A172 (cell line): Measurements from ENCODE around the gene STK33. TPM values are rescaled to one million over a fixed set of nuclear protein-coding genes. Genes with fewer than 3 reads are reported as not detected.

Experiments
- DNase-seq: peaks from one replicate; pipeline ENCODE4 v3.0.0-alpha.2; 2015; ENCODE audit warnings: low spot score
- total RNA-seq: library from RNA; depleted of rRNA; stranded (reverse); fragments of >200 nt; shearing (Covaris generic); gene quantifications from 2 replicates; pipeline ENCODE4 v1.2.3, GENCODE V29; 2014

The STK33 gene
- total RNA-seq, 1 experiment from 2014 or later = 31.3 TPM

DNA sequence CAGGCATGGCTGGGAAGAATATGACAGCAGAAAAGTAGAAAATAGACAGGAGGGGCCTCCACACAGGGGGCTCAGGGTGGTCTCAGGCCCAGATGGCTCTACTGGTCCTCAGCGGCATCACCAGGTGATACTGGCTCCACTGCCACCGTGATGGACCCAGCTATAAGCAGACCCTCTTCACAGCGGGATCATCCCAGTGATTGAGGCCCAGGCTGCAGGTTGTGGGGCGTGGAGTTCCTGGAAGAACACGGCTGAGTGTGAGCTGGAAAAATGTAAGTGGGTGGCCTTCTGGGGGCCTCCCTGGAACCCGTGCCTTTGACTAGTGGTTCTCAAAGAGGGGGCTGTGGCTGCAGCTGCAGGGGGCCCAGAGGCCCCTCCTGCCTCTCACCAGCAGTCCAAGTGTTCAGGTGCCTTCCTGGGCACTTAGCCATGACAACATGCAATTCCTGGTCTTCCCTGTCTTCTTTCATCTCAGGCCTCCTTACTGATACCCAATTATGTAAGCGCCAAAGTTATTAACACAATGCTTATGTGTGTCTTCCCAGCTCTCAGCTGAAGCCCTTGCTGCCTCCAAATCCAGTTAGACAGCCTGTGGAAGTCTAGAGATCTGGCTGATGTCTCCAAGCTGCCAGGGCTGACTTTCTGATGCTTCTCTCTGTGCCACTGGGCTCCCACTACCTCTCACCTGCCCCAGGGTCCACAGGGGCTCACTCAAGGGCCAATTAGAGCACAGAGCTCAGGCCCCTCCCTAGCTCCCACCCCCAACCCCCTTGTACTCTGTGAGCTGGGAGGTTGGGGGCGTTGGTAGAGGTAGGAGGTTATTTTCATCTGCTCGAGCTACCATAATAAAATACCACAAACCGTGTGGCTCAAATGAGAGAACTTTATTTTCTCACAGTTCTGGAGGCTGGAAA is 220.3 kb downstream of the STK33 start:
- no peak for DNase-seq

GRCh38 chr11:8372641-8373381 is 221.2 kb downstream of the STK33 start:
- DNase-seq = no peak

GRCh38 chr11:8371516-8371884 is 222.5 kb downstream of the STK33 start:
- DNase-seq = no peak

GRCh38 chr11:8370812-8371515 is 223.1 kb downstream of the STK33 start:
- DNase-seq = no peak

GRCh38 chr11:8369592-8370205 is 224.3 kb downstream of the STK33 start:
- DNase-seq = no peak

DNA sequence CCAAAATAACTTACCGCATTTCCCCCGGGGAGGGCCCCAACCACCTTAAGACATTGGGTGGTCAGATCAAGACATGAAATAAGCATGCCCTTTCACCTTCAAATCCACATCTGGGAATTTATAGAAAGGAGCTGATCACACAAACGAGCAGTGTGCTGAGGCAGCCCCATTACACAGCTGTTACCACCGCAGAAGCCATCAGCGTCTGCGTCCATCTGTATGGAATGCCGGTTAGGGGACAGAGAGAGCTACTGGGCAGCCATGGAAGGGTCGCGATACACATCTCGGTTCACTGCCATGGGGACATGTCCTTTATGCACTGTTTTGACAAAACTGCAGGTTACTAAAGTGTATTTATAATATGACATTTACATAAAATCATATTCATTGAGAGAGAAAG is 225.3 kb downstream of the STK33 start:
- DNase-seq = no peak

DNA sequence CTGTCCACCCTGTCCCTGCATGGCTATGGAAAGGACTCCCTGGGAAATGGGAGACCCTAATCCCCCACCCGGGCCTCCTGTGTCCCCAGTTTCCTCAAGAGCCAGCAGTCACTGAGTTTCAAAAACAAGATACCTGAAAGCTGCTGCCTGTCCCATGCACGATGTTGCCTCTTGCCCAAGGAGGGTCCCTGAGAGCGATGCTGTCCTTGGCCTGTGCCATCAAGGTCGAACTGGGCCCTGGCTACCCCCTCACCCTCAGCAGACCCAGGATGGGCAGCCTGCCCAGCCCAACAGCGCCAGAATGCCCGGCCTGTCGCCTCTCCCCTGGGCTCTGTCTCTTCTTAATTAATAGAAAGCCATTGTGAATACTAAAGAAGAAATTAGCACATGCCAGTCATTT is 225.8 kb downstream of the STK33 start:
- no peak for DNase-seq

DNA sequence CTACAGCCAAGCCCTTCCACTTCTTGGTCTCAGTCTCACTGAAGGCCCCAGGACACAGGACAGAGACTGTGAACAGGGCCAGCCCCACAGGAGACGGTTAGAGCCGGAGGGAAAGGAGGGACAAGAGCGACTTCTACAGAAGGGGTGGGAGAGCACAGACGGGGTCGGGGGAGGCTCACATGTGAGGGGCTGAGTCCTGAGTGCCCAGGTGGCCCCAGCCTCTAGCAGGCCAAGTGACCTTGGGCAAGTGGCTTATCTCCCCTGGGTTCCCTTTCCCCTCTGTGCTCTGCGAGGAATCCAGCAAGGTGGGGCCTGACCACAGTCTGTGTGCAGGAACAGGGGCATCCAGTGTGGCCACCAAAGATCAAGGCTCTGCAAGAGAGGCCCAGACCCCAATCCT is 227.7 kb downstream of the STK33 start:
- no peak for DNase-seq

DNA sequence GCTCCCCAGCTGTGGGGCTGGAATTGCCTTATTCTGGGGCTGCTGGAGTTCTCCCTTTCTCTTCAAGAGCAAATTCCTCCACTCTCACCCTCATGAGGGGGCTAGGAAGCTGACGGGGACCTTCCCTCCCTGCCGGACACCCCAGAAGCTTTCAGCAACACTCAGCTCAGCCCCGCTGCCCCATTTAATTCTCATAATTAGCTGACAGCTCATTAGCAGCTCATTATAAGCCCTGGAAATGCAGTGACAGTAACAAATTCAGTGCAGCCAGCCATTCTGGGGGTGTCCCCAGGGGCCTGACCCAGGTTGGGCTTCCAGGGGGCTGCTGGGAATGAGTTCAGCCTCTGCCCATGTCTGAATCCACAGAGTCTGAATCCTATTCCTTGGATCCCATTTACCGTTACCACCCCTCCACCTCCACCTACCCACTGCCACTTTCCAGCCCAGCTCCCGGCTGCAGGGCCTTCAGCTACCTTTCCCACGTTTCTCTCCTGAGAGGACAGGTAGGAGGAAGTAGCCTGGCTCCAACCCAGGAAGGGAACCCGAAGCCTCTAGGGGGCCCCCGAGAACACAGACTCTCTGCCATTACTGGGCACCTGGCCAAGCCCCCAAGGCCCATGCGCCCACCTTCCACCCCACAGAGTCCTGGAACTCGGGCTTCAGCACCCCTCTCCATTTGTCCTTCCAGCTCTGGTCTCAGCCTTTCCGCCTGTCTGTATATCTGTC is 228.6 kb downstream of the STK33 start:
- DNase-seq = no peak

DNA sequence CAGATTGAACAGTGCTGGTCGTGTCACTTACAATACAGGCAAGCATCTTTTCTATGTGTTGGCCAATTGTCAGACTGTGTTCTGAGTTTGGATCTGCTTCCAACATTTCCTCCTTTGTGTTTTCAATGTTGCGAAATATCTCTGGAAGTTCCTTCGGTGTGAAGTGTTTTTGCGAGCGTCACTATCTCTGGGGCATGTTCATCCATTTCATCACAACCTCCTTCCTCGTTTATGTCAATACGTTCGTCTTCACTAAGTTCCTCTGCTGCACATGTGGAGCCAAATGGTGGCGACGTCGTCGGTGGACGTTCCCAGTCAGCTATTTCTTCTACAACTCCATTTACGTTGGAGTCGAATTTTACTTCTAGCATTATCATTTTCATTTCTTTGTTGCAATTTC is 230.1 kb downstream of the STK33 start:
- no peak for DNase-seq

GRCh38 chr11:8362899-8363298 is 231.1 kb downstream of the STK33 start:
- no peak for DNase-seq

DNA sequence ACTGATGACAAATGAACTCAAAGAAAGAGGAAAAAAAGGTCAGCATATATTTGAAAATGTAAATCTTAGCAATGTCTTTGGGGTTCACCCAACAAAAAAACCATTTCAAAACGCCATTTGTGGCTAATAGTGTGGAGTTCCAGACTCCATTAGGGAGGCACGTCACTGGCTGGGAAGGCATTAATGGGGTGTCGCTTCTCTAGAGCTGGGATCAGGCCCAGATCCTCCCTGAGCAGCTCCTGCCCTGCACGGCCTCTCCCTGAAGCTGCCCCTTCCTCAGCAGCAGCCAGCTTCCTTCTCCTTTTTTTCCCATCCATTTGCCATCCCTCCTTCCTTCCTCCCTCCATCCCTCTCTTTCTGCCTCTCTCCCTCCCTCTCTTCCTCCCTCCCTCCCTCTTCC is 231.5 kb downstream of the STK33 start:
- DNase-seq = no peak

- no peak for DNase-seq
Observed at GRCh38 chr11:8361664-8362210, 232.3 kb downstream of the STK33 start.

GRCh38 chr11:8361206-8361605 is 232.8 kb downstream of the STK33 start:
- DNase-seq = no peak

GRCh38 chr11:8360086-8360828 is 233.8 kb downstream of the STK33 start:
- no peak for DNase-seq

DNA sequence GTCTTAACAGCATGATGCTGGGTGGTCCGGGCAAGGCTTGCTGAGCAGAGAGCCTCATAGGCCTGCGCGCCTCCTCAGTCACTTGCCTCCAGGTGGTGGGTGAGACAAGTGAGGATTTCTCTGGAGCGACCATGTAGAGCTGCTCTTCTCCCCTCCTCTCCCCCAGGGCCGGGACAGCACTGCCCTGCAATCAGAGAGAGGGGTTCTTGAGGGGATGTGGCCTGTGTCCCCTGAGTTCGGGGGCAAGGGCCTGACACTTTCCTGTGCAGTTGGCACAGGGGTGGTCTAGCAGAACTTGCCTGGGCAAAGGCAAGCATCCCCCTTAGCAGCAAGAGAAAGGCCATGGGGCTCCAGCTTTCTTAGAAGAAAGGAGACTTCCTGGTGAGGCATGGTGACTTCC is 234.5 kb downstream of the STK33 start:
- no peak for DNase-seq

DNA sequence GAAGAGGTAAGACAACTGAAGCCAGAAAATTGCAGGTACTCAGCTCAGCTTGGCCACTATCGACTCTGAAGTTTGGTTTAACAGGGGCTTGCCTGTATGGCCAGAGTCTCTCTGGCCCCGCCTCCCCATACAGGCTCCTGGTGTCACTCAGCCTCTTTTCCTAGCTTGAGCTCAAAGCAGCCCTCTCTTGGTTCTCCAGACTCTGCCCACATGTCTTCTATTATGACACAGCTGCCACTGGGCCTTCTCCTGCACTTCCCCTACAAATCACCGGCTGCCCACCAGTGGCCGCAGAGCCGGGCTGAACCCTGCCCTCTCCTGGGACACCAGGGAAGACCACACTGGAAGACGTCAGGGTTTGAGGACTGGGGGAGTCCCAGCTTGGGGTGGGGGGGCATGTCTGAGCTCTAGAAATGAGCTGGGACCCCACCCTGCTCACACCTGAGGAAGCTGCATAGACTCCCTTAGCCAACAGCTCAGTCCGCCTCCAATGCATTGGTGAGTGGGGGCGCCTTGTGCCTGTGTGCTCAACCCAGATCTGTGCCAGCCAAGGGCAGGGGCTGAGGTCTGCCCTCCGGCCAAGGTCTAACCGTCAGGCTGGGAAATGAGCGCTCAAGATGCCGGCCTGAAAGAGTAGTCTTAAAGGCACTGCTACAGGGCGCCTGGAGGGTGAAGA is 236.0 kb downstream of the STK33 start:
- DNase-seq = no peak

DNA sequence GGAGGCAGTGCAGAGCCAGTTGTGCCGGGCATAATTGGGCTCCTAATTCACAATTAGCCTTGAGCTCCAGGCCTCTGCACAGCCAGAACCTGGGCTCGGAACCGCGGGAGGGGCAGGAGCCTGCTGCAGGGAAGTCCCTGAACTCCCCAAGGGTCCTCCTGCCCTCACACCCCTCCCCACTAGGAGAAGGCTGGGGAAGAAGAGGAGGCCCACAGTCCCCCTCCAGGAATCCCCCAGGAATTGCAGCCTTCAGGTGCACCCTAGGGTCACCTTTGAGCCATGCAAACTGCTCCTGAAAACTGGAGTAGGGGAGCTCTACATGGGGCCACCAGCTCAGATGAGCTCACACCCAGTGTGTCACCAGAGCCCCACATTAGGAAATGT is 236.5 kb downstream of the STK33 start:
- DNase-seq = no peak

DNA sequence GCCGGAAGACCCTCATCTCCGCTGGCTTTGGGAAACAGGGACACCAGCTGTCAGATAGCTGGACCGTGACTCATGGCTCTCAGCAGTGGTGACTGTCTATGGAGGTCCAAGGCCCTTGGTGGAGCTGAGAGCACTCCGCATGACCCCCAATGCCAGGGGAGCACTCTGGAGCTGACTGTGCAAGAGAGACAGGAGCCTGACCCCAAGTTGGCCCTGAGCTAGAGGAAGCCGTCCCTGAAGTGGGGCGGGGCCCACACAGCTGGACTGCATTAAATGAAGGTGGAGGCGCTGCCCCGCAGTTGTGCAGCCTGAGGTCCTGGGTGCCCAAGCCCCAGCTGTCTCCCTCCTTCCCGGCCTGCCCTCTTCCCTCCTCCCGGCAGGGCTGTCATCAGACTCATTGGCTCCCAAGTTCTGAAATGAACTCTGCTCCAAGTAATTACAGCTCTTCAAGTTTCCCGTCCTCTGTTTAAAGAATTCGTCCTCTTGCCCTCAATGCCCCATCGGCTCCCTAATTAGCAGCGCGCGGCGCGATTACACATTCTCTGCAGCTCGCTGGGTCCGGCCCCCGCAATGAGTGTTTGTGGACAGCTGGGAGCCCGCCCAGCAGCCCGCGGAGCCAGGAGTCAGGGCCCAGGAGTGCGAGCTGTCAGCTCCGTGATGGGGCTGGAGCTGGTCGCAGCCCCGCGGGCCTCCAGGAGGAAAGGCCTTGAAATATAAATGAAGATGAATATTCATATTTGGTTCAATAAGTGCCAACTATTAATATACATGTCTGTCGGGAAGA is 237.1 kb downstream of the STK33 start:
- no peak for DNase-seq
